ENCODE data around the gene INPP5A.

DNA sequence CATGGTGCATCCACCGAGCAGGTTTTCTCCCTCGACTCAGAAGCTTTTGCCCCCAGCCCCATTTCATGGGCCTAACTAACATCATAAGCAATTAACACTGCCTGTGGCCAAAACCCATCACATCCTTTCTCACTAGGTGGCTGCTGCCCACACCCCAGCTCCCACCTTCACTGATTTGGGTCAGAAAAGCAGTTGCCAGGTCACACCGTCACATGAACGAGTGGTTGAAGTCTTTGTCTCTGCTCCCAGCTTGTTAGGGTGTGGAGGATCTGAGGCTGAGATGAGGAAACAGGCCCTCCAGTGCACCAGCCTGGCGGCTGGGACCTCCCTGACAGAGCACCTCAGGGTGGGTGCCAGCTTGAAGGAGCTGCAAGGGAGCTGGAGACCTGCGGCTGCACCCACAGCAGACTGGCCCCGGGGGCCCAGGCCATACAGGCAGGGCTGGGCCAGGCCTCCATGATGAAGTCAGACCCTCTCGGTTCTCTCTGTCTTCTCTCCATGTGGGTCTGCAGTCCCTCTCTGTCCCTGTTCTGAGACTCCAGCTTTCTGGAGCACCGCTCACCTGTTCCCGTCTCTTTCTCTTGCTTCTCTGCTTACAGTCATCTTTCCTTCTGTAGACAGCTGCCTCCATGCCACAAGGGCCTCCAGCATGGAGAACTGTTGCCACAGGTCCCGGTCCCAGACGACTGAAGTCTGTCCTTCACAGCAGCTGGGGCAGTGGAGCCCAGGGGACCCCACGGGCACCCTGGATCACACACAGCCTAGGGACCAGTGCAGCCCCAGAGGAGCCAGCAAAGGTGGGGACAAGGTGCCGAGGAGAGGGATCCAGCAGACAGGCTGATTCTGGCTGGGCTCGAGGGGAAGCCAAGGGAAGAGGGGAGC, 13.8 kb upstream of the INPP5A start:
- TF ChIP-seq, protein P1, sequence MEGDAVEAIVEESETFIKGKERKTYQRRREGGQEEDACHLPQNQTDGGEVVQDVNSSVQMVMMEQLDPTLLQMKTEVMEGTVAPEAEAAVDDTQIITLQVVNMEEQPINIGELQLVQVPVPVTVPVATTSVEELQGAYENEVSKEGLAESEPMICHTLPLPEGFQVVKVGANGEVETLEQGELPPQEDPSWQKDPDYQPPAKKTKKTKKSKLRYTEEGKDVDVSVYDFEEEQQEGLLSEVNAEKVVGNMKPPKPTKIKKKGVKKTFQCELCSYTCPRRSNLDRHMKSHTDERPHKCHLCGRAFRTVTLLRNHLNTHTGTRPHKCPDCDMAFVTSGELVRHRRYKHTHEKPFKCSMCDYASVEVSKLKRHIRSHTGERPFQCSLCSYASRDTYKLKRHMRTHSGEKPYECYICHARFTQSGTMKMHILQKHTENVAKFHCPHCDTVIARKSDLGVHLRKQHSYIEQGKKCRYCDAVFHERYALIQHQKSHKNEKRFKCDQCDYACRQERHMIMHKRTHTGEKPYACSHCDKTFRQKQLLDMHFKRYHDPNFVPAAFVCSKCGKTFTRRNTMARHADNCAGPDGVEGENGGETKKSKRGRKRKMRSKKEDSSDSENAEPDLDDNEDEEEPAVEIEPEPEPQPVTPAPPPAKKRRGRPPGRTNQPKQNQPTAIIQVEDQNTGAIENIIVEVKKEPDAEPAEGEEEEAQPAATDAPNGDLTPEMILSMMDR (IDR thresholded peaks at IDR 0.05 in 2 of 3, conservative IDR thresholded peaks at IDR 0.05 in 1 of 3; ENCODE audit: borderline replicate concordance in 1 of 3, insufficient read depth in 1 of 3, low read depth in 2 of 3, low read length in 2 of 3): no peak
- TF ChIP-seq RAD21 (IDR thresholded peaks at IDR 0.05; ENCODE audit: low read depth) (no peak), FOSL1 (IDR thresholded peaks at IDR 0.05; ENCODE audit: low read depth) (no peak), POLR2A (IDR thresholded peaks at IDR 0.05; ENCODE audit: borderline replicate concordance, extremely low read depth, insufficient read depth, insufficient read length) (no peak), ELF1 (IDR thresholded peaks at IDR 0.05; ENCODE audit: borderline replicate concordance, low read depth) (no peak), EZH2phosphoT487 (IDR thresholded peaks at IDR 0.05; ENCODE audit: borderline replicate concordance) (no peak), ZFX (IDR thresholded peaks at IDR 0.05) (no peak)
